ENCODE data around the gene ZNF485. TPM values are rescaled to one million over a fixed set of nuclear protein-coding genes. Genes with fewer than 3 reads are reported as not detected.
"Not testable (repeated sequence)": the region's sequence is repeated elsewhere in the genome, so short reads cannot be mapped to it uniquely, and the experiment has no call there.

Gene ZNF485
- total RNA-seq, 1 experiment from 2014 or later = 7.3 TPM

DNA sequence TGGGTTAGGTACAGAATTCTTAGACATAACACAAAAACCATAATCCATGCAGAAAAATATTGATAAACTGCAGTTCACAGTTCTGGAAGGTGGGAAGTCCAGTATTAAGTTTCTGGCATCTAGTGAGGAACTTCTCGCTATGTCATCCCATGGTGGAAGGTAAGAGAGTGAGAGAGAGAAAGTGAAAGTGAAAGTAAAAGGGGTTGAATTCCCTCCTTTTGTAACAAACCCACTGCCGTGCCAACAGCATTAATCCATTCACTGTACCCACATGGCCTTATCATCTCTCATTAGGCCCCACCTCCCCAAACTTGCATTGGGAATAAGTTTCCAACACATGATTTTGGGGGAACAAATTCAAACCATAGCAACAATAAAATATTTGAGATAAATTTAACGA is 17.1 kb downstream of the ZNF485 start:
- no peaks in the 10 kb centered on the region for H3K36me3 ChIP-seq (ENCODE audit: control insufficient read depth, insufficient read depth, low read length)
- Mint-ChIP-seq H3K4me1 (ENCODE audit: low read depth, unreplicated experiment) (no peaks in the 10 kb centered on the region), H3K27ac (ENCODE audit: unreplicated experiment) (no peak overlapping the region), H3K27me3 (ENCODE audit: insufficient read depth, unreplicated experiment) (no peaks in the 10 kb centered on the region), H3K36me3 (ENCODE audit: insufficient read depth, unreplicated experiment) (no peaks in the 10 kb centered on the region), H3K4me3 (ENCODE audit: unreplicated experiment) (no peak overlapping the region), H3K9me3 (ENCODE audit: unreplicated experiment) (peaks cover 18% of the 10 kb centered on the region)
- ChIA-PET CTCF (no interaction called here), POLR2A (no interaction called here)
- H3K4me3 ChIP-seq (ENCODE audit: low read depth, low read length) = no peak overlapping the region
- BruUV-seq (replicated peaks) = no TSS peak
- H3K4me1 ChIP-seq = no peaks in the 10 kb centered on the region
- H3K9me3 ChIP-seq = peaks cover 19% of the 10 kb centered on the region
- no peak for DNase-seq
- TF ChIP-seq, protein P1, sequence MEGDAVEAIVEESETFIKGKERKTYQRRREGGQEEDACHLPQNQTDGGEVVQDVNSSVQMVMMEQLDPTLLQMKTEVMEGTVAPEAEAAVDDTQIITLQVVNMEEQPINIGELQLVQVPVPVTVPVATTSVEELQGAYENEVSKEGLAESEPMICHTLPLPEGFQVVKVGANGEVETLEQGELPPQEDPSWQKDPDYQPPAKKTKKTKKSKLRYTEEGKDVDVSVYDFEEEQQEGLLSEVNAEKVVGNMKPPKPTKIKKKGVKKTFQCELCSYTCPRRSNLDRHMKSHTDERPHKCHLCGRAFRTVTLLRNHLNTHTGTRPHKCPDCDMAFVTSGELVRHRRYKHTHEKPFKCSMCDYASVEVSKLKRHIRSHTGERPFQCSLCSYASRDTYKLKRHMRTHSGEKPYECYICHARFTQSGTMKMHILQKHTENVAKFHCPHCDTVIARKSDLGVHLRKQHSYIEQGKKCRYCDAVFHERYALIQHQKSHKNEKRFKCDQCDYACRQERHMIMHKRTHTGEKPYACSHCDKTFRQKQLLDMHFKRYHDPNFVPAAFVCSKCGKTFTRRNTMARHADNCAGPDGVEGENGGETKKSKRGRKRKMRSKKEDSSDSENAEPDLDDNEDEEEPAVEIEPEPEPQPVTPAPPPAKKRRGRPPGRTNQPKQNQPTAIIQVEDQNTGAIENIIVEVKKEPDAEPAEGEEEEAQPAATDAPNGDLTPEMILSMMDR (IDR thresholded peaks at IDR 0.05; ENCODE audit: insufficient read depth in 1 of 2, low read depth in 1 of 2, low read length in 1 of 2, severe bottlenecking in 1 of 2, unreplicated experiment in 1 of 2) = no peak
- intact Hi-C loops (cut with micrococcal nuclease; ENCODE audit: unreplicated experiment) = no loop called here
- no peaks in the 10 kb centered on the region for H3K27me3 ChIP-seq (replicated peaks; ENCODE audit: control insufficient read depth, insufficient read depth, low read length)

DNA sequence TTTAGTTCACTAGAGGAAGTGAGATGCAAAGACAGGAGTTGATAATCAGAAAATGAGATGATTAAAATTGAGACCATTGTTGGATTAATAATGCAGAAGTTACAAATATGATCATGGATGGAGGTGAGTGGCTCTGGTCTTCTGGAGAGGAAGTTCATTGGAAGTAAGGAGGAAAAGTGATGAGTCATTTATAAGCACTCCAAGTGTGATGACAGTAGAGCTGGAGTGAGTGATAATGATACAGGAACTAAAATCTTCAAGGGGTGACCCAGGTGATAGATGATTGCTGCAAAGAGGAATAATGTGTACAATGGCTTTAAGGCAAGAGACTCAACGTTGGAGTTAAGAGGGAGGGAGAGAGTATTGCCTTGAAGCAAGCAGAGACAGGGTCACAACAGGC is 21.7 kb downstream of the ZNF485 start:
- peaks cover 19% of the 10 kb centered on the region for H3K9me3 Mint-ChIP-seq (ENCODE audit: unreplicated experiment)
- ChIA-PET CTCF (no interaction called here), POLR2A (no interaction called here)
- Histone ChIP-seq H3K36me3 (ENCODE audit: control insufficient read depth, insufficient read depth, low read length) (no peaks in the 10 kb centered on the region), H3K9me3 (no peaks in the 10 kb centered on the region), H3K4me3 (ENCODE audit: low read depth, low read length) (no peak overlapping the region), H3K4me1 (no peaks in the 10 kb centered on the region), H3K27me3 (replicated peaks; ENCODE audit: control insufficient read depth, insufficient read depth, low read length) (no peaks in the 10 kb centered on the region)
- no peak overlapping the region for H3K27ac Mint-ChIP-seq (ENCODE audit: unreplicated experiment)
- H3K36me3 Mint-ChIP-seq (ENCODE audit: insufficient read depth, unreplicated experiment) = no peaks in the 10 kb centered on the region
- no peaks in the 10 kb centered on the region for H3K4me1 Mint-ChIP-seq (ENCODE audit: low read depth, unreplicated experiment)
- no TSS peak for BruUV-seq (replicated peaks)
- TF ChIP-seq, protein P1 (IDR thresholded peaks at IDR 0.05; ENCODE audit: insufficient read depth in 1 of 2, low read depth in 1 of 2, low read length in 1 of 2, severe bottlenecking in 1 of 2, unreplicated experiment in 1 of 2) = no peak
- peaks cover 2% of the 10 kb centered on the region for H3K27me3 Mint-ChIP-seq (ENCODE audit: insufficient read depth, unreplicated experiment)
- DNase-seq = no peak
- intact Hi-C loops (cut with micrococcal nuclease; ENCODE audit: unreplicated experiment) = no loop called here
- H3K4me3 Mint-ChIP-seq (ENCODE audit: unreplicated experiment) = no peak overlapping the region

DNA sequence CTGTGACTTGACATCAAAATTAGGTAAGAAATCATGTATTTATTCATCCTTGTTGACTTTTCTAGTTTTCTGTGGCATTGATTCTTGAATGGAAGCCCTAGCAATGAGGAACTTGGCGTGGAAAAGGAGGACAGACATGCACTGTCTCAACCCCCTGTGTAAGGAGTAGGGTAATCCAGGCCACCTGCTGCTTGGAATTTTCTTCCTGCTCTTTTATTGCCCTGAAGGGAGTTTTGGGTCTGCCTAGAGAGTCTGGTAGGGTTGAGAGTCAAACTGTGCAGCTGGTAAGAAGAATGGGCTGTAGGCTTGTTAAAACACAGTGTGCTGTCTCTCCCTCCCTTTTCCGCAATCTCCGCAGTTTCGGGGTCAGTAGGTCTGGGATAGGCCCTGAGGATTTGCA is 22.7 kb downstream of the ZNF485 start:
- Mint-ChIP-seq H3K27me3 (ENCODE audit: insufficient read depth, unreplicated experiment) (peaks cover 4% of the 10 kb centered on the region), H3K36me3 (ENCODE audit: insufficient read depth, unreplicated experiment) (no peaks in the 10 kb centered on the region), H3K4me3 (ENCODE audit: unreplicated experiment) (no peak overlapping the region), H3K4me1 (ENCODE audit: low read depth, unreplicated experiment) (no peaks in the 10 kb centered on the region), H3K9me3 (ENCODE audit: unreplicated experiment) (peaks cover 19% of the 10 kb centered on the region), H3K27ac (ENCODE audit: unreplicated experiment) (no peak overlapping the region)
- no peak for DNase-seq
- Histone ChIP-seq H3K4me3 (ENCODE audit: low read depth, low read length) (no peak overlapping the region), H3K9me3 (no peaks in the 10 kb centered on the region), H3K36me3 (ENCODE audit: control insufficient read depth, insufficient read depth, low read length) (no peaks in the 10 kb centered on the region), H3K4me1 (no peaks in the 10 kb centered on the region), H3K27me3 (replicated peaks; ENCODE audit: control insufficient read depth, insufficient read depth, low read length) (no peaks in the 10 kb centered on the region)
- TF ChIP-seq, protein P1 (IDR thresholded peaks at IDR 0.05; ENCODE audit: insufficient read depth in 1 of 2, low read depth in 1 of 2, low read length in 1 of 2, severe bottlenecking in 1 of 2, unreplicated experiment in 1 of 2) = no peak
- ChIA-PET POLR2A (no interaction called here), CTCF (no interaction called here)
- intact Hi-C loops (cut with micrococcal nuclease; ENCODE audit: unreplicated experiment) = no loop called here
- BruUV-seq (replicated peaks) = no TSS peak

DNA sequence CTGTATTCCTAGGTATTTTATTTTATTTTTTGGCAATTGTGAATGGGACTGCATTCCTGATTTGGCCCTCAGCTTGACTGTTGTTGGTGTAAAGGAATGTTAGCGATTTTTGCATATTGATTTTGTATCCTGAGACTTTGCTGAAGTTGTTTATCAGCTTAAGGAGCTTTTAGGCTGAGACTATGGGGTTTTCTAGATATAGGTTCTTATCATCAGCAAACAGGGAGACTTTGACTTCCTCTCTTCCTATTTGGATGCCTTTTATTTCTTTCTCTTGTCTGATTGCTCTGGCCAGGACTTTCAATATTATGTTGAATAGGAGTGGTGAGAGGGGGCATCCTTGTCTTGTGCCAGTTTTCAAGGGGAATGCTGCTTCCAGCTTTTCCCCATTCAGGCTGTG is 29.6 kb downstream of the ZNF485 start:
- H3K9me3 Mint-ChIP-seq (ENCODE audit: unreplicated experiment) = peaks cover 17% of the 10 kb centered on the region
- H3K36me3 ChIP-seq (ENCODE audit: control insufficient read depth, insufficient read depth, low read length); H3K27ac Mint-ChIP-seq (ENCODE audit: unreplicated experiment); POLR2A ChIA-PET; BruUV-seq (replicated peaks); DNase-seq; H3K27me3 Mint-ChIP-seq (ENCODE audit: insufficient read depth, unreplicated experiment); H3K4me3 Mint-ChIP-seq (ENCODE audit: unreplicated experiment); H3K4me1 ChIP-seq; H3K4me3 ChIP-seq (ENCODE audit: low read depth, low read length); H3K9me3 ChIP-seq; intact Hi-C loops (cut with micrococcal nuclease; ENCODE audit: unreplicated experiment); CTCF ChIA-PET; H3K4me1 Mint-ChIP-seq (ENCODE audit: low read depth, unreplicated experiment); H3K27me3 ChIP-seq (replicated peaks; ENCODE audit: control insufficient read depth, insufficient read depth, low read length); H3K36me3 Mint-ChIP-seq (ENCODE audit: insufficient read depth, unreplicated experiment): not testable (repeated sequence)
